ENCODE results near the gene DIP2C. TPM values are rescaled to one million over a fixed set of nuclear protein-coding genes. Genes with fewer than 3 reads are reported as not detected.

Gene DIP2C
- total RNA-seq, 1 donor from 2014 or later = 31.5 TPM

DNA sequence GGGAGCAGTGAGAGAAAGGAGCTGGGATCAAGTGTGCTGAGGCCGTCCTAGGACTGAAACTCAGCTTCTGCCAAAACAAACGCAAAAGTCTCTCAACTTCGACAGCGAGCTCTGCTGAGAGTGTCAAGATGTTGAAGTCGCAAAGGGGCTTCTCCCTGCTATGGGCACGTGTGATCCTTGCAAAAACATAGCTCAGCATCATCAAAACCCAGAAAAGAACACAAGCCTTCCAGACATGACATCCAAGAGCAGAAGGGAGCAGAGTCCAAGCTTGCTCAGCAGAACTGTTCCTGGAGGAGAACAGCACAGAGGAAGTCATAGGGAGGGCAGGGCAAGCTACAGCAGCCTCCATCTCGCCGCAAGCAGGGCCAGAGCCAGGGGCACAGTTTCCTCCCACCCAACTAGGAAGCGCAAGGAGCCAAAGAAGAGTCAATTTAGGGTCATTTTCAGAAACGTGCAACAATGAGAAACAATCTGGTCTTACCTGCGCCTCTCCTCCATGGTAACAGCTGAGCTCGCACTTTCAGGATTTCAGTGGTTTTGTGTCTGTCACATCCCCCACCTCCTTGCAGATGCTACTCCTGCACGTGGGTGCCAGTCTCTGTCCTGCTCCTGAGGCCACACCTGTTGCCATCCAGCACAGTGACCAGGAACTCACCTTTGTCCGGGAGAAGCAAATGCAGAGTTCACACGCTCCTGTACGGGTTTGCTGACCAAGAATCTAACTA, 113.9 kb downstream of the DIP2C start:
- DNase-seq (ENCODE audit: low spot score) = no peak

DNA sequence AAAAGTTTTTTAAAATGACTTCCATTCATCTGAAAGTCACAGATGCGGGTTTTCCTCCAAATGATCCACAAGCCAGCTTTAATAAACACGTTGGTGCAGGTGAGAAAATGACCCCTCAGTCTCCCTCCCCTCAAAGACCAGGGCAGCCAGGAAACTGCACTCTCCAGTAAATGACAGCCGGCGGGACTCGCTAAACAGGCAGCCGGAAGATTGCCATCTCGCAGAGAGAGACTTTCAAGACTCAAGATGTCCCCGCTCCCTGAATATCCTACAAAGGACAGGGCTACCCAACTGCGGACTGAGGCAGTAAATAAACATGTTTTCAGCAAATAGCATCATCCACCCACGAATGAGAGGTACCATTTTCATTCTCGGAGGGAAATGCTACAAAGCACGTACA, 116.8 kb downstream of the DIP2C start:
- DNase-seq (ENCODE audit: low spot score) = no peak

DNA sequence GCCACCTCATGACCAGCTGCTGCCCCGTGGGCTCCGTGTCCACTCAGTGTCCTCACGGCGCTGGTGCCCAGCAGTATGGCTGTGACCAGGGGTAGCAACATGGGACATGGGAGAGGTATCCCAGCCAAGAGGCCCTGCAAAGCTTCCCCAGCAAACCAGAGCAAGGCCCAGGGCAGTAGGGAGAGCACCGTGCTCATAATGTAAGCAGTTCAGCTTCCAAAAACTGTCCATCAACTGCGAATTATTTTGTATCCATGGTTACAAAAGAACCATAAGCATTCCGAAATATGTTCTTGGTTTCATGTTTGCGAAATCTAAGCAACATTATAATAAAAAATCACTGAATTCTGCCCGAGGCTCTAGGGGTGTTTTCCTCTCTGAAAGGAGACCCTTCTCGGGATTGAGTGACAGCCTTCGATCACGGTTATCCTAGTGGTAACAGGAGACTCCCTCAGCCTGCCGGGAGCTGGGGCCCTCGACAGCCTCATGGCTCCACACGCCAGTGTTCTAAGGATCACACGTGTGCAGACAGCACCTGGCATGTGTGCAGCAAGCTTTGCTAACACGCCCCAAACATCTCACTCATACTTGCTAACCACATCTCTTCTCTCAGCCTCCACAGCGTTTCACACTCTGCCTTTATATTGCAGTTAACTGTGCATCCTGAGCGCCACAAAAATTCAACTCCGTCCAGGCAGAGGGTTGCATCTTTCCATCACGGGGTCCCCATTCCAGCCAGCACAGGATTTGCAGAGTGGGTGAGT, 117.6 kb downstream of the DIP2C start:
- DNase-seq (ENCODE audit: low spot score) = no peak

DNA sequence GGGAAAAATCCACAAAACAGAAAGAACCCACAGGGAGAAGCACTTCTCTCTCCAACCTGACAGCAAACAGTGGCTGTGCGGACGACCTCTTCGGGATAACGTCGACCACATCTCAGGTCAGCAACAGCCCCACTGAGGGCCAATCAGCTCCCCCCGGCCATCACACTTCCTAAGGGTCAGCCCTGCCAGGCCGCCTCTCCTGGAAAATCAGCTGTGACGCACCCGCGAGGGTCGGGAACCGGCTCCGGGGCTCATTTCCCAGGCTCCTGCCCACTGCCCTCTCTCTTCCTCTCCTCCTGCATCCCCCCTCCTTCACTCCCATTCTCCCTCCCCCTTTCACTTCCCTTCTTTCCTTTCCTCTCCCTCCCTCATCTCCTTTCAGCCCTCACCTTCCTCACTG, 118.3 kb downstream of the DIP2C start:
- no peak for DNase-seq (ENCODE audit: low spot score)

DNA sequence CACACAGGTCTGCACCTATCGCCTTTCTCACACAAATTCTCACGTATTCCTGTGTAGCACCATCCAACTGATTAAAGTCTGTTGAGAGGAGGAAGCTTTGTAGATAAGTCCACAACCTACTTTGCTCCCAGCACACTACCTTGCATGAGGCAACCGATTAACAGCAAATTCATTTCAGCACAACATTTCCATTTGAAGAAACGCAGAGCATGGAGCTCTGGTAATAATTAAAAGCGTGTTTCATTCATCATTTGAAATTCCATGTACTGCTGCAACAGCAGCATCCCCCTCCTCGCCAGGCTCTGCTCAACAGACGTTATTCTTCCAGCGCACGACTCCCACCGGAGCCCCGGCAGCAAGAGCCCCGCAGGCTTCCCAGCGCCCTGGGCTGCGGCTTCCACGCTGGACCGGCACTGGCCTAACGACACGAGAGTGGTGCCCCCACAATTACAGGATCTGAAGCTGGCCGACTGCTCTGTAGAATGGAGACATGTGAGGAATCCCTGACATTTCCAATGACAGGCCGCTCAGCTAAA, 118.8 kb downstream of the DIP2C start:
- no peak for DNase-seq (ENCODE audit: low spot score)

DNA sequence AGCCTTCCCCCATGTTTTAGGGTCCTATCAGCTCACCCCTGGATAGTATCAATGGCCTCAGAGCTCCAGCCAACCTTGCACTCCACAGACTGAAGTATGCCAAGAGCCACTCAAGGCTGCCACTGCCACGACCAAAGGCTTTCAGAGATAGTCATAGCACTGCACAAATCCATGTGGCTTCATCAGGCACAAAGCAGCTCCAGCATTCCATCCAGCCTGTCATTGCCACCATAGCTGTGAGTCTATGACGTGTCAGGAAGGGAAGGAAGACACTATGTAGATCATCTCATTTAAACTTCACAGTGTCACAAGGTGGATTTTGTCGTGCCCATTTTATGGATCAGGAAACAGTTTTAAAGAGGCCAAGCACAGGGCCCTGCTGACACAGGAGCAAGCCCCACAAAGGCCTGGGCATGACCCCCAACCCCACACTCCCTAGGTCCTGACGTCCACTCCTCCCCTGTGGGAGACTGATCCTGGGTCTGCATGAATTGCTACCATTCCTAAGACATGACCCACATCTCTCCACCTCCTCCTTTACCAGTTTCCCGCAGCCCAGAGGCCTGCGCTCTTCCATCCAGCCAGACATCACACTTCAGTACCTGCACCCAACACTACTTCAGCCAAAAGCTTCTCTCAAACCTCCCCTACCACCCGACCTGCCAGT, 119.4 kb downstream of the DIP2C start:
- no peak for DNase-seq (ENCODE audit: low spot score)

GRCh38 chr10:568848-569247, 120.6 kb downstream of the DIP2C start:
- no peak for DNase-seq (ENCODE audit: low spot score)

DNA sequence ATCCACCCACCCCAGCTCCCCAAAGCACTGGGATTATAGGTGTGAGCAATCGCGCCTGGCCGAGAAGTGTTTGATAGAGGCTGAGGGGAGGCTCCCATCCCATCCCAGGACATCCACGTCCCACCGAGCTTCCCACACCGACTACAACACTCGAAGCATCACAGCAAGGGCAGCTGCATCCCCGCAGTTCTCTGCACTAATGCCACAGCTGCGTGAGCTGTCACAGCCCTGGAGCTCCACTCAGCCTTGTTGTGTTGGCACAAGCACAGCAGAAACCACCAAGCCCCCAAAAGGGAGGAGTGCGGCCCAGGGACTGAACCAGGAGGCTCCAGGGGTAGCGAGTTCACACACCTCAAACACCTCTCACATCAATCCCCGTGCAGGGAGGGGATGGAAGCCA, 121.6 kb downstream of the DIP2C start:
- DNase-seq (ENCODE audit: low spot score) = no peak

DNA sequence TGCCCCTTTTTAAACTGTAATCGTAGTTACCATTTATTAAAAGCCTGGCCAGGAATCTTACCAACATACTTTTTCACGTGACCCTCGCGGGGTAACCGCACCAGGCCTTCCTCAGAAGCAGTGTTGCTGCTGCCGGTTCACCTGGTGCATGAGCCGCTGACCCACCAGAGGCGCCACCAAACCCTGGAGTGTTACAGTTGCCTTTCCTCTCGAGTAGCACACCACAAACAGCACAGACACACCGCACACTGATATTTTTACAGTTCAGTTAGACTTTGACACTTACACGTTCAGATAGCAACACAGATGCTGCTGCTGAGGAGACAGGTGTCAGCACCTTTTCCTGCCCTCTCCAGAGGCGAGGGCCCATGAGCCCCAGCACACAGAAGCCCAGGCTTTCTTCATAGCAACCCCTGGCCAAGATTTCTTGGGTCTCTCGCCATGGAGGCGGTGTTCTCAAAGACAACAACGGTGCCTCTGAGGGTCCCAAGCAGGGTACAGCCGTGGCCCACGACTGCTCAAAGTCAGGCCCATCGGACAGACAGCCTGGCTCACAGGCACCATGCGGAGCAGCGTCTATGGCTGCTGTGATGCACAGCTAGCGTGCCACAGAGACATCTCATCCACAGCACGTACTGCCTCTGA, 123.1 kb downstream of the DIP2C start:
- no peak for DNase-seq (ENCODE audit: low spot score)

- no peak for DNase-seq (ENCODE audit: low spot score)
Measured at GRCh38 chr10:565676-566075, 123.8 kb downstream of the DIP2C start.

- DNase-seq (ENCODE audit: low spot score) = no peak
Measured at GRCh38 chr10:565146-565545, 124.3 kb downstream of the DIP2C start.

DNA sequence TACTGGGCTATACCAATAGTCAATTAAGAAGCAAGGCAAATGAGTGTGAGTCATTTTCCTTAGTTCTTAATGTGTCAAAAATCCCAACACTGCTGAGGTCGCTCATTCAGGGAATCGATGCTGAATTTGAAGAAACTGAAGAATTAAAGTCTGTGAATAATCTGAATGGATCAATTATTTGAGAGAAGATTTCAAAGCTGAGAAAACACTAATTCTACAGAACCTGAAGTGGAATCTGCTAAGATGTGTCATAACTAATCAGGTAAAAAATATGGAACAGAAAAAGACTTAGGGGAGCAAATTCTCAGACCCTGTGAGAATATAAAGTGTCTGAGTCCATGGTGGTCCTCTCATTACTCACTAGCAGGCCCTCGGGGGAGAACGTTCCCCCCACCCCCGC, 125.6 kb downstream of the DIP2C start:
- DNase-seq (ENCODE audit: low spot score) = no peak

GRCh38 chr10:562142-562541, 127.3 kb downstream of the DIP2C start:
- DNase-seq (ENCODE audit: low spot score) = no peak

DNA sequence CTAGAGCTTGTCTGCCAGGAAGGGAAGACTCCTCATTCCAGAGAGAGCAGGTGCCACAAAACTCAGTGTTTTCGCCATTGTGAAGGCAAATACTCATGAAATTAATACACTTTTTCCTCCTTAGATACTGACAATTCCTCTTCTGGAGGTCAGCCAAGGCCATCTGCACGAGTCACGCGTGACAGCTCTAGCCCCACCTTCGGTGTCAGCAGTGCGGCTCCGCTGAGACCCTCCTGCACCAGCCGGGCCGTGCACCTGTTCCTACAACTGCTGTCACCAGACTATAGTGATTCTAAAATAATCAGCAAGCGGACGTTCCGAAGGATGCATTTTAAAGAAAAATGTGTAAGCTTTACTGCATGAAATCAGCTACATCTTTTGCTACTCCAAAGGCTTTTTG, 127.7 kb downstream of the DIP2C start:
- DNase-seq (ENCODE audit: low spot score) = no peak

DNA sequence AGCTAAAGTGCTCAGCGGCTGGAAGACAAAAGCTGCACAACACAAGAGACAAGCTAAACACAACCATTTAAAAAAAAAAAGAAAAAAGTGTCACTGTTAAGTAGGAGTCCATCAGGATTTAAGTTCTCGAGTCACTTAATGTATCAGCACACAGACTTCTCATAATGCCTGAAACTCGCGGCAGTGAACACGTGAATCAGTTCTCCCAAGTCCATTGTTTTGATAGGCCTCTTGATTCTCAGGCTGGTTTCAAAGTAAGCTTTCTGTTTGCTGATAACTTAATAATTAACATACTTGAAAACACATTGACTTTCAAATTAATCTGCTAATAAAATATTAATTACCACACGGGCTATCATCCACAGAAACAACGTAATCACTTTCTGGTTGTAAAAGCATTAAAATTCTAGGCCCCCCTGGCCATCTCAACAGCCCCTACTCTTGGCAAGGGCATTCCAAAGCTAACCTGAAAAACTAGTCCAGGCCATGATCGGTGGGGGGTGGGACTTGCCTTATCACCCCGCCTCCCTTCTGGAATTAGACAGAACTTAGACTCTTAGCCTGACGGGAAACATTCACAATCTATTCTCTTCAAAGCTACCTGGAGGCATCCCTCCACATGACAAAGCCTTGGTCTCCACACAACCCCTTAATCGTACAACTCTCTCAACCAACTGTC, 129.0 kb downstream of the DIP2C start:
- DNase-seq (ENCODE audit: low spot score) = peak; percentile 63

DNA sequence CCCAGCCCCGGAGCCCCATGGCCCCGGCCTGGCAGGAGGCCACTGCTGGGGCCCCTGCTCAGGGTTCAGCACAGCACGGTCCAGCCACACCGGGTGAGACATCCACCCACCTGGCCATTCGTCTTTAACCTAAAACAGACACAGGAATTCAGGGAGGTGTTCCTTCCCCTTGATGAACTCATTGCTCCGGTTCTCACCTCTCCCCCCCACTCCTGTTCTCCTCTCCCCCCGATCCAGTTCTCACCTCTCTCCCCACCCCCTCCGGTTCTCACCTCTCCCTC, 129.8 kb downstream of the DIP2C start:
- no peak for DNase-seq (ENCODE audit: low spot score)

DNA sequence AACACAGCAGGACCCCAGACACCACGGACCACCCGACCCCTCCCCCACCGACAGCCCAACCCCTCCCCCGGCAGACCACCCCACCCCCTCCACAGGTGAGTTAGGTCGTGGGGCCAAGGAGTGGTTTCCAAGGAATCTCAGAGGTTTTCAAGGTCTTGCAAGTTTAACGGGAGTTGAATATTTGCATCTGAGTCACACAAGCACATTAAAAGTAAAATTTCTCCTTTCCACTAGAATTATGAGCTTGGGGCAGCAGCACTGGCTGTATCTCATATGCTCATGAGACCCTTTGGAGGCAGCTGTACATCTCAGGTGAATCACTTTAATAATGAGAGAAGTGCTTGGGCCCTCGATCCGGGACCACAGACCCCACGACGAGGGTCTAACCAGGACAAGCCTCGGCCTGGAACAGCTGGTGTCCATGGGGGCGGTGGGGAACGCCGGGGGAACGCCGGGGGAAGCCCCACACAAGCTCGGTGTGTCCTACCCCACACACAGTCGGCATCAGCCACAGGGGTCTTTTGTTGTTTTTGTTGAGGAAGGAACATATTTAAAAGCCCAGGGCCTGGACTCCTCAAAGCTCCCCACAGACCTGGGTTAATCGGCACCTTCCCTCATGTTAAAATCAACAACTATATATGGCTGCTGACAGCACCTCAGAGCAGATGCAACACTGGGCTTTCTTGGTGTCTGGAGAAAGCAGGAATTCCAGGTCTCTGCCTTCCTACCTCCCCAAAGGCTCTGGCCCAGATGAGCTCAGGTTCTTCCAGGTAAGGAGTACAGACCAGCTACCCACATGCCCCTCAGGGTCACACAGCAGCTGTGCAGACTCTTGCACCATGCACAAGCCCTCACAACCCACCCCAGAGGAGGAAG, 130.3 kb downstream of the DIP2C start:
- no peak for DNase-seq (ENCODE audit: low spot score)

GRCh38 chr10:558364-558763, 131.1 kb downstream of the DIP2C start:
- DNase-seq (ENCODE audit: low spot score) = no peak

DNA sequence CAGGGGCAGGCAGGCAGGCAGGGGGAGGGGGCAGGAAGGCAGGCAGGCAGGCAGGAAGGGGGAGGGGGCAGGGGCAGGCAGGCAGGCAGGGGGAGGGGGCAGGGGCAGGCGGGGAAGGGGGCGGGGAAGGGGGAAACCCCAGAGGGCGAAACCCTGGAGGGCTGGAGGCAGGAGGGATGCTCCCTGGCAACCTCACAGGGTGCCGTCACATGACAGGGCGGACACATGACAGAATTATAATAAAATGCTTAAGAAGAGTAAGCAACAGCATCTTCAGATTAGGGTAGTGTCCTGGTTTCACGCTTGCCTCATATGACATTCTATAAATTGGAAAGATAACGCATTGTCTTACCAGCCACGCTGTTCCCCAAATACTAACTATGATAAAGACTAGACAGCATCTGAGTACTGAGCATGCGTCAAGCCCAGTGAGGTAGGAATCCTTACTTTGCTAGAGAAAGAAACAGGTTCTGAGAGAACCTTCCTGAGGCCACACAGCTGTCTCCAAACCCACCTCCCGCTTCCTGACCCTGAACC, 131.6 kb downstream of the DIP2C start:
- DNase-seq (ENCODE audit: low spot score) = no peak

DNA sequence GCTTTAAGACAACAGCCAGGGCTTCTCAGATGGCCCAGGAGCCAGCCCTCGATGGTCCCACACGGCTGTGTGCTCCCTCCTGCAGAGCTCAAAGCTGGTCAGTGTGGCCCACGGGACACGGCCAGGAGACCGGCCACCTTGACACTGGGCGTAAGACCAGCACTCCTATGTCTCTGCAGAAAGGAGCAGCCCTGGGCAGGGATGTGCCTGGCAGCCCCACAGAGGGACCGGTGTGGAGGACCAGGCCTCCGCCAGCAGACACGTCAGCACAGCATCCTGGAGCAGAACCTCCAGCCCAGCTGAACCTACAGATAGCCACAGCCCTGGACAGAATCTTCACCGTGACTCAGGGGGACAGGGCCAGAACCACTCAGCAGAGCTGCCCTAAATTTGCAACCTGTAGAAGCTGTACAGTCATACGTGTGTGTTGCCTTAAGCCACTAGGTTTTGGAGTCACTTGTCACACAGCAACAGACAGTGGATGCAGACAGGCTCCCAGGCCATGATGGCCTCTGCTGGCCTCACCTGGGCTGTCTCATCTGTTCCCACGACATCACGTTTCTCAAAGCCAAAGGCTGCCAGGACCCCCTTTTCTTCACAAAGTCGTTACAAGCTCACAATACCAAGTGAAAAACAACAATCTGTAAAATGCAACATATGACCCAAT, 132.4 kb downstream of the DIP2C start:
- no peak for DNase-seq (ENCODE audit: low spot score)

Data from mucosa of gallbladder (tissue), 1 donor.